ENCODE measurements around the gene ACTBL2. TPM values are rescaled to one million over a fixed set of nuclear protein-coding genes. Genes with fewer than 3 reads are reported as not detected.

ACTBL2 gene
- total and polyA plus RNA-seq, 2 of the 13 experiments (the other 11 are each of a cell fraction or from before 2014, with no cell fraction given), result not detected

GRCh38 chr5:57476601-57477056, 6.0 kb downstream of the ACTBL2 start:
- H2AFZ ChIP-seq (ENCODE audit: low read length), result no peak overlapping the region
- no peak for ATAC-seq
- intact Hi-C loops (cut with micrococcal nuclease; ENCODE audit: unreplicated experiment) (no loop called here), in situ Hi-C loops (cut with HindIII; ENCODE audit: extremely low pct_ligation_motif_present, low pct_unique_long_range_greater_than_20kb) (no loop called here)
- H3K79me2 ChIP-seq (ENCODE audit: insufficient read depth, low read length), result no peaks in the 10 kb centered on the region
- H3K4me1 ChIP-seq (ENCODE audit: insufficient read depth, low read length), result no peaks in the 10 kb centered on the region
- no peak overlapping the region for H3K9ac ChIP-seq (ENCODE audit: insufficient read depth, low read depth, low read length)
- no peak overlapping the region for H3K4me2 ChIP-seq (ENCODE audit: low read depth, low read length)
- ChIA-PET CTCF (ENCODE audit: low intra/inter-chr PET ratio, low total read pairs) (no interaction called here), POLR2A (no interaction called here)
- H4K20me1 ChIP-seq (ENCODE audit: insufficient read depth, low read length), result no peaks in the 10 kb centered on the region
- H3K4me3 ChIP-seq (replicated peaks in 1 of 3; ENCODE audit: insufficient read depth in 1 of 3, low read depth in 2 of 3, low read length in 3 of 3), result no peak overlapping the region
- no peak overlapping the region for H3K27ac ChIP-seq (ENCODE audit: extremely low read length, insufficient read depth, low read length)
- BruUV-seq (replicated peaks), result no TSS peak
- H3K36me3 ChIP-seq (replicated peaks in 1 of 2; ENCODE audit: control insufficient read depth in 1 of 2, insufficient read depth in 2 of 2, low read length in 2 of 2), result no peaks in the 10 kb centered on the region
- TF ChIP-seq GPBP1L1 (CRISPR knock-in tag; IDR thresholded peaks at IDR 0.05), result no peak
- no peak for TF ChIP-seq KDM5A (IDR thresholded peaks at IDR 0.05; ENCODE audit: borderline replicate concordance, low read length)
- no peak for TF ChIP-seq HOXA5 (CRISPR knock-in tag; IDR thresholded peaks at IDR 0.05)
- TF ChIP-seq TSC22D2 (CRISPR knock-in tag; IDR thresholded peaks at IDR 0.05; ENCODE audit: borderline replicate concordance), result no peak
- no peak for TF ChIP-seq ATM (IDR thresholded peaks at IDR 0.05; ENCODE audit: borderline replicate concordance)
- no peak for TF ChIP-seq PAWR (CRISPR knock-in tag; IDR thresholded peaks at IDR 0.05; ENCODE audit: borderline replicate concordance)
- no peak for TF ChIP-seq ZFP37 (CRISPR knock-in tag; IDR thresholded peaks at IDR 0.05; ENCODE audit: borderline replicate concordance)
- TF ChIP-seq ZNF619 (CRISPR knock-in tag; IDR thresholded peaks at IDR 0.05), result no peak
- no peak for TF ChIP-seq ZNF616 (CRISPR knock-in tag; IDR thresholded peaks at IDR 0.05; ENCODE audit: low read depth)
- no peak for TF ChIP-seq ZNF296 (CRISPR knock-in tag; conservative IDR thresholded peaks at IDR 0.05)
- no peak for TF ChIP-seq TEAD3 (CRISPR knock-in tag; optimal IDR thresholded peaks at IDR 0.05; ENCODE audit: borderline replicate concordance)
- TF ChIP-seq ZNF574 (CRISPR knock-in tag; IDR thresholded peaks at IDR 0.05), result no peak
- TF ChIP-seq HDAC1 (CRISPR knock-in tag; IDR thresholded peaks at IDR 0.05), result no peak
- TF ChIP-seq ZNF580 (CRISPR knock-in tag; IDR thresholded peaks at IDR 0.05; ENCODE audit: borderline replicate concordance, low read depth), result no peak
- no peak for FAIRE-seq
- no peaks in the 10 kb centered on the region for H3K9me3 ChIP-seq (ENCODE audit: low read length)
- DNase-seq (ENCODE audit: low spot score), result no peak
- H3K27me3 ChIP-seq (ENCODE audit: control insufficient read depth in 1 of 2, insufficient read depth in 2 of 2, low read length in 2 of 2), result no peaks in the 10 kb centered on the region; a peak in 1 of 5 replicates

Data from HepG2 (cell line).